Colonic mucosa (tissue), 4 donors: ENCODE measurements around the gene CAMTA1. TPM values are rescaled to one million over a fixed set of nuclear protein-coding genes. Genes with fewer than 3 reads are reported as not detected.

ENCODE experiments used
- DNase-seq: peaks from one replicate; pipeline ENCODE4 v3.0.0-alpha.2; 2020
- H3K27ac ChIP-seq: fragments of 200-600 bp; one replicate; pipeline ENCODE4 v1.8.0; 2021
- H3K27me3 ChIP-seq: fragments of 200-600 bp; one replicate; pipeline ENCODE4 v1.8.0; 2021
- H3K36me3 ChIP-seq: fragments of 200-600 bp; one replicate; pipeline ENCODE4 v1.8.0; 2021
- H3K4me1 ChIP-seq: fragments of 200-600 bp; one replicate; pipeline ENCODE4 v1.8.0; 2021; ENCODE audit warnings: mild to moderate bottlenecking
- H3K4me3 ChIP-seq: fragments of 200-600 bp; one replicate; pipeline ENCODE4 v1.8.0; 2021
- H3K9ac ChIP-seq, 2 donors: one replicate each; pipeline ENCODE4 v1.7.0; 2013; ENCODE audit warnings: control low read depth in 2 of 2, low read depth in 2 of 2, low read length in 2 of 2
- H3K9me3 ChIP-seq: fragments of 200-600 bp; one replicate; pipeline ENCODE4 v1.8.0; 2021
- intact Hi-C: fragments of 100-400 bp; cut with DNase I; formaldehyde crosslinking; loops from one replicate; pipeline ENCODE4 v1.14.1; 2022
- total RNA-seq, 2 donors: library from RNA; stranded (reverse); fragmentation: NEBNext Ultra II Directional in 1 of 2; extraction: Animal tissue kit (Norgen Biotek cat#: 25700) in 1 of 2; gene quantifications; one replicate each; pipeline ENCODE4 v1.2.1, GENCODE V29; 2021
- TF ChIP-seq, protein P1 (sequence below): fragments of 200-600 bp; IDR thresholded peaks from one replicate; pipeline ENCODE4 v1.8.0; 2022; ENCODE audit warnings: antibody characterized with exemption, mild to moderate bottlenecking
- donor health status: healthy.
- donor health status: DM: no; HTN: no; CAD: no.
- donor health status: DM: no; HTN: no; CAD: no.

The CAMTA1 gene
- total RNA-seq, 2 donors from 2014 or later: 76.8 to 92.8 TPM

- Histone ChIP-seq H3K9ac (peak overlapping the region; percentile 43 to 66), H3K4me1 (no peaks in the 10 kb centered on the region), H3K36me3 (no peaks in the 10 kb centered on the region), H3K27me3 (no peaks in the 10 kb centered on the region), H3K4me3 (peak overlapping the region; percentile 83), H3K9me3 (no peaks in the 10 kb centered on the region), H3K27ac (no peak overlapping the region)
- TF ChIP-seq, protein P1, sequence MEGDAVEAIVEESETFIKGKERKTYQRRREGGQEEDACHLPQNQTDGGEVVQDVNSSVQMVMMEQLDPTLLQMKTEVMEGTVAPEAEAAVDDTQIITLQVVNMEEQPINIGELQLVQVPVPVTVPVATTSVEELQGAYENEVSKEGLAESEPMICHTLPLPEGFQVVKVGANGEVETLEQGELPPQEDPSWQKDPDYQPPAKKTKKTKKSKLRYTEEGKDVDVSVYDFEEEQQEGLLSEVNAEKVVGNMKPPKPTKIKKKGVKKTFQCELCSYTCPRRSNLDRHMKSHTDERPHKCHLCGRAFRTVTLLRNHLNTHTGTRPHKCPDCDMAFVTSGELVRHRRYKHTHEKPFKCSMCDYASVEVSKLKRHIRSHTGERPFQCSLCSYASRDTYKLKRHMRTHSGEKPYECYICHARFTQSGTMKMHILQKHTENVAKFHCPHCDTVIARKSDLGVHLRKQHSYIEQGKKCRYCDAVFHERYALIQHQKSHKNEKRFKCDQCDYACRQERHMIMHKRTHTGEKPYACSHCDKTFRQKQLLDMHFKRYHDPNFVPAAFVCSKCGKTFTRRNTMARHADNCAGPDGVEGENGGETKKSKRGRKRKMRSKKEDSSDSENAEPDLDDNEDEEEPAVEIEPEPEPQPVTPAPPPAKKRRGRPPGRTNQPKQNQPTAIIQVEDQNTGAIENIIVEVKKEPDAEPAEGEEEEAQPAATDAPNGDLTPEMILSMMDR: no peak
- intact Hi-C loops: no loop called here
- no peak for DNase-seq
These were observed 895.7 kb downstream of the CAMTA1 start for GRCh38 chr1:7680955-7681268.

- intact Hi-C loops: no loop called here
- H3K9me3 ChIP-seq: no peaks in the 10 kb centered on the region
- H3K27ac ChIP-seq: no peak overlapping the region
- peak overlapping the region in 1 of 2 donors; percentile 31 for H3K9ac ChIP-seq
- TF ChIP-seq, protein P1: no peak
- no peak for DNase-seq
- H3K4me1 ChIP-seq: no peaks in the 10 kb centered on the region
- H3K36me3 ChIP-seq: no peaks in the 10 kb centered on the region
- H3K27me3 ChIP-seq: no peaks in the 10 kb centered on the region
- H3K4me3 ChIP-seq: no peak overlapping the region
These were observed 896.1 kb downstream of the CAMTA1 start for GRCh38 chr1:7681401-7681800.

GRCh38 chr1:7683521-7683920 lies 898.3 kb downstream of the CAMTA1 start:
- intact Hi-C loops: no loop called here
- DNase-seq: no peak
- no peaks in the 10 kb centered on the region for H3K9me3 ChIP-seq
- H3K27ac ChIP-seq: no peak overlapping the region
- no peak overlapping the region for H3K4me3 ChIP-seq
- H3K27me3 ChIP-seq: no peaks in the 10 kb centered on the region
- H3K36me3 ChIP-seq: no peaks in the 10 kb centered on the region
- TF ChIP-seq, protein P1: no peak
- H3K4me1 ChIP-seq: no peaks in the 10 kb centered on the region
- no peak overlapping the region for H3K9ac ChIP-seq

GRCh38 chr1:7684132-7684531 lies 898.9 kb downstream of the CAMTA1 start:
- no peak for DNase-seq
- no peaks in the 10 kb centered on the region for H3K36me3 ChIP-seq

GRCh38 chr1:7684861-7685635 lies 899.8 kb downstream of the CAMTA1 start:
- no peaks in the 10 kb centered on the region for H3K4me1 ChIP-seq
- DNase-seq: no peak
- no peak overlapping the region for H3K9ac ChIP-seq
- no peak overlapping the region for H3K4me3 ChIP-seq
- intact Hi-C loops: no loop called here
- TF ChIP-seq, protein P1: no peak
- H3K36me3 ChIP-seq: no peaks in the 10 kb centered on the region
- H3K27ac ChIP-seq: no peak overlapping the region
- H3K27me3 ChIP-seq: no peaks in the 10 kb centered on the region
- no peaks in the 10 kb centered on the region for H3K9me3 ChIP-seq

More at GRCh38 chr1:7684132-7684531, 898.9 kb downstream of the CAMTA1 start:
- no peaks in the 10 kb centered on the region for H3K27me3 ChIP-seq
- intact Hi-C loops: no loop called here
- no peaks in the 10 kb centered on the region for H3K4me1 ChIP-seq
- no peak overlapping the region for H3K4me3 ChIP-seq
- H3K9me3 ChIP-seq: no peaks in the 10 kb centered on the region
- no peak overlapping the region for H3K27ac ChIP-seq
- no peak overlapping the region for H3K9ac ChIP-seq
- TF ChIP-seq, protein P1: no peak
